22Rv1 (cell line): ENCODE results near the gene SLC35F4.

Source experiments
- CTCF ChIP-seq: fragments of 450-650 bp; IDR thresholded peaks from 2 replicates; pipeline ENCODE4 v1.5.1; 2017; ENCODE audit warnings: mild to moderate bottlenecking
- ZFX ChIP-seq: fragments of 450-650 bp; IDR thresholded peaks from 2 replicates; pipeline ENCODE4 v1.6.1; 2017; ENCODE audit warnings: antibody characterized with exemption, borderline replicate concordance

DNA sequence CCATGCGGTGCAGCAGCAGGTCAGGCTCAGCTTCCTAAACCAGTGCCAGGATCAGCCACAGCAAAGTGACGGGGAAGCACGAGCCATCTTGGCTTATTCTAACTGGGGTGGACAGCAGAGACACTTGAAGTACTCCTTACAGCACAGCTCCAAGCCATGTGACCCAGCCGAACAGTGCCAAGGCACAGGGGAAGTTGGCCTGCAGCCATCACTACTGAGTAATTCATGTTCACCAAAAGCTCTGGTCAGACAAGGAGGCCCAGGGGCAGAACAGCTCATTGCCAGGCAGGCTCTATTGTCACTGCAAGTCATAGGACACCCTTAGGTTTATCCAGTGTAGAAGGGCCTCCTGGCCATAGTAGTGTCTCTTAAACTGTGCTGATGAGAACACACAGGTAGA, 23.4 kb upstream of the SLC35F4 start:
- TF ChIP-seq CTCF = no peak
- TF ChIP-seq ZFX = no peak
